HL-60 (cell line): ENCODE results near the gene AIF1.

Experiments used
- DNase-seq, 2 experiments: peaks; one replicate each; pipeline ENCODE4 v3.0.0-alpha.2; 2010 to 2020; ENCODE audit warnings: low read depth in 1 of 2, low spot score in 1 of 2
- H3K27ac ChIP-seq: fragments of 250-450 bp; sonication (Bioruptor Pico); replicated peaks from 2 replicates; pipeline ENCODE4 v1.5.1; 2020; ENCODE audit warnings: mild to moderate bottlenecking, moderate library complexity
- H3K27me3 ChIP-seq: fragments of 250-450 bp; sonication (Bioruptor Pico); 2 replicates; pipeline ENCODE4 v1.5.1; 2021; ENCODE audit warnings: mild to moderate bottlenecking, moderate library complexity; ENCODE audit not compliant: insufficient read depth, poor library complexity, severe bottlenecking
- H3K4me3 ChIP-seq: replicated peaks from 2 replicates; pipeline ENCODE4 v1.5.1; 2011; ENCODE audit warnings: mild to moderate bottlenecking, control low read depth, low read length; ENCODE audit not compliant: insufficient read depth
- GABPA ChIP-seq: IDR thresholded peaks from 2 replicates; pipeline ENCODE4 v1.6.1; 2012; ENCODE audit warnings: low read depth
- POLR2AphosphoS5 ChIP-seq: IDR thresholded peaks from 2 replicates; pipeline ENCODE4 v1.6.1; 2012; ENCODE audit warnings: low read depth
- SPI1 ChIP-seq: IDR thresholded peaks from 2 replicates; pipeline ENCODE4 v1.6.1; 2012; ENCODE audit warnings: low read depth, mild to moderate bottlenecking, borderline replicate concordance
- TF ChIP-seq, protein P1 (sequence below): IDR thresholded peaks from one replicate; pipeline ENCODE4 v1.5.1; 2011; ENCODE audit warnings: low read length, control low read depth, inconsistent platforms; ENCODE audit not compliant: insufficient read depth
- TF ChIP-seq, protein P2 (sequence below): IDR thresholded peaks from 2 replicates; pipeline ENCODE4 v1.6.1; 2012; ENCODE audit warnings: low read depth; ENCODE audit not compliant: insufficient replicate concordance

Gene AIF1

DNA sequence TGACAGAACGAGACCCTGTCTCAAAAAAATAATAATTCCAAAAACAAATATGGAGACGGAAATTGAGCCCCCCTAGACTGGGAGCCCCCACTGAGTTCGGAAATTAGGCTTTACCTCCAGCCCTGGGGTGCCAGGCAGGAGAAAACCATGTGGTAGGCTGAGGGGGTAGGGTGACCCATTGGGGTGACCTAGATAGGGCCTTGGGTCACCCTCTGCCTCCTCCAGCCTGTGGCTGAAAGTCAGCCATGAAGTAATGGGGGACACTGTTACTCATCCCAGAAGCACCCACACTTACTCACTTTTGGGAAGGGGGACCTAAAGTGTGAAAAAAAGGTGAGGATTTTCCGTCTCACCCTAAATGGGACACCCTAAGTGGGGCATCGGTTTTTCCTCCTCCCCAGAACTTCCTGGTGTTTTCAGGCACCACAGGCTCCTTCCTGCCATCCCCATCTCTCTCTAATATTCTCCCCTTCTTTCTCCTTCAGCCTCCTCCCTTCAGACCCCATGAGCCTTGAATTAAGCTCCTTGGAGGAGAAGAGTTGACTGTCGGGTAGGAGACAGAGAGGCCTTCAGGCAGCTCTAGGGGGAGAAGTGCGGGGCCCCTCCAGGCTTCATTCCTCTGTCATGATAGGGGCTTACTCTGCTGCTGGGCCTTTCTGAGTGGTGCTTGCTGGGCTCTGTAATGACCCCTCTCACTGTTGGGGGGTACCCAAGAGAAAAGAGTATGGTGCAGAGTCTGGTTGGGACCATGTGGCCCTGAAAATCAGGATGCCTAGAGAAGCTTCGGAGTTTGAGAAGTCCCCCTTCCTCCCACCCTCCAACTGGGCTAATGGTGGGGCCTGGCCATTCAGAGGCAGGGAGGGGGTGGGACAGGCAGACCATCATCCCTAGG is 35.2 kb upstream of the AIF1 start:
- no peak for DNase-seq
- no peaks in the 10 kb centered on the region for H3K27me3 ChIP-seq
- H3K27ac ChIP-seq, result no peak overlapping the region
- TF ChIP-seq, protein P1, sequence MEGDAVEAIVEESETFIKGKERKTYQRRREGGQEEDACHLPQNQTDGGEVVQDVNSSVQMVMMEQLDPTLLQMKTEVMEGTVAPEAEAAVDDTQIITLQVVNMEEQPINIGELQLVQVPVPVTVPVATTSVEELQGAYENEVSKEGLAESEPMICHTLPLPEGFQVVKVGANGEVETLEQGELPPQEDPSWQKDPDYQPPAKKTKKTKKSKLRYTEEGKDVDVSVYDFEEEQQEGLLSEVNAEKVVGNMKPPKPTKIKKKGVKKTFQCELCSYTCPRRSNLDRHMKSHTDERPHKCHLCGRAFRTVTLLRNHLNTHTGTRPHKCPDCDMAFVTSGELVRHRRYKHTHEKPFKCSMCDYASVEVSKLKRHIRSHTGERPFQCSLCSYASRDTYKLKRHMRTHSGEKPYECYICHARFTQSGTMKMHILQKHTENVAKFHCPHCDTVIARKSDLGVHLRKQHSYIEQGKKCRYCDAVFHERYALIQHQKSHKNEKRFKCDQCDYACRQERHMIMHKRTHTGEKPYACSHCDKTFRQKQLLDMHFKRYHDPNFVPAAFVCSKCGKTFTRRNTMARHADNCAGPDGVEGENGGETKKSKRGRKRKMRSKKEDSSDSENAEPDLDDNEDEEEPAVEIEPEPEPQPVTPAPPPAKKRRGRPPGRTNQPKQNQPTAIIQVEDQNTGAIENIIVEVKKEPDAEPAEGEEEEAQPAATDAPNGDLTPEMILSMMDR, result no peak
- no peak for TF ChIP-seq SPI1
- TF ChIP-seq, protein P2, sequence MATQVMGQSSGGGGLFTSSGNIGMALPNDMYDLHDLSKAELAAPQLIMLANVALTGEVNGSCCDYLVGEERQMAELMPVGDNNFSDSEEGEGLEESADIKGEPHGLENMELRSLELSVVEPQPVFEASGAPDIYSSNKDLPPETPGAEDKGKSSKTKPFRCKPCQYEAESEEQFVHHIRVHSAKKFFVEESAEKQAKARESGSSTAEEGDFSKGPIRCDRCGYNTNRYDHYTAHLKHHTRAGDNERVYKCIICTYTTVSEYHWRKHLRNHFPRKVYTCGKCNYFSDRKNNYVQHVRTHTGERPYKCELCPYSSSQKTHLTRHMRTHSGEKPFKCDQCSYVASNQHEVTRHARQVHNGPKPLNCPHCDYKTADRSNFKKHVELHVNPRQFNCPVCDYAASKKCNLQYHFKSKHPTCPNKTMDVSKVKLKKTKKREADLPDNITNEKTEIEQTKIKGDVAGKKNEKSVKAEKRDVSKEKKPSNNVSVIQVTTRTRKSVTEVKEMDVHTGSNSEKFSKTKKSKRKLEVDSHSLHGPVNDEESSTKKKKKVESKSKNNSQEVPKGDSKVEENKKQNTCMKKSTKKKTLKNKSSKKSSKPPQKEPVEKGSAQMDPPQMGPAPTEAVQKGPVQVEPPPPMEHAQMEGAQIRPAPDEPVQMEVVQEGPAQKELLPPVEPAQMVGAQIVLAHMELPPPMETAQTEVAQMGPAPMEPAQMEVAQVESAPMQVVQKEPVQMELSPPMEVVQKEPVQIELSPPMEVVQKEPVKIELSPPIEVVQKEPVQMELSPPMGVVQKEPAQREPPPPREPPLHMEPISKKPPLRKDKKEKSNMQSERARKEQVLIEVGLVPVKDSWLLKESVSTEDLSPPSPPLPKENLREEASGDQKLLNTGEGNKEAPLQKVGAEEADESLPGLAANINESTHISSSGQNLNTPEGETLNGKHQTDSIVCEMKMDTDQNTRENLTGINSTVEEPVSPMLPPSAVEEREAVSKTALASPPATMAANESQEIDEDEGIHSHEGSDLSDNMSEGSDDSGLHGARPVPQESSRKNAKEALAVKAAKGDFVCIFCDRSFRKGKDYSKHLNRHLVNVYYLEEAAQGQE, result no peak
- no peak for TF ChIP-seq GABPA
- no peak for TF ChIP-seq POLR2AphosphoS5
- peak overlapping the region; percentile 55 for H3K4me3 ChIP-seq

DNA sequence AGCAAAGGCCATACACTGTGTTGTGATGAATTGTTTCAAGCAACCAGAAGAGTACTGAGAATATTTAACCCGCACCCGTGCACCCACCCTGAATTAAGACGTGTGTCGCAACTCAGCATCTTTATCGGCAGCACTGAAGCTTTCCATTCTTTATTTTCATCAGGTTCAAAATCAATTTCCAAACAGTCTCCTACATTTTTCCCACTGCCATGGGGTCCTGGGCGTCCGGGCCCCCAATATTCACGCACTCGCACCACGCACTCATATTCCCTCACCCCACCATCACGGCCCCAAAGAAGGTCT is 34.6 kb upstream of the AIF1 start:
- DNase-seq, result no peak
- Histone ChIP-seq H3K27me3 (no peaks in the 10 kb centered on the region), H3K27ac (peak overlapping the region; percentile 89), H3K4me3 (peak overlapping the region; percentile 55)
- no peak for TF ChIP-seq GABPA
- TF ChIP-seq, protein P2, result no peak
- TF ChIP-seq, protein P1, result no peak
- no peak for TF ChIP-seq SPI1
- no peak for TF ChIP-seq POLR2AphosphoS5

DNA sequence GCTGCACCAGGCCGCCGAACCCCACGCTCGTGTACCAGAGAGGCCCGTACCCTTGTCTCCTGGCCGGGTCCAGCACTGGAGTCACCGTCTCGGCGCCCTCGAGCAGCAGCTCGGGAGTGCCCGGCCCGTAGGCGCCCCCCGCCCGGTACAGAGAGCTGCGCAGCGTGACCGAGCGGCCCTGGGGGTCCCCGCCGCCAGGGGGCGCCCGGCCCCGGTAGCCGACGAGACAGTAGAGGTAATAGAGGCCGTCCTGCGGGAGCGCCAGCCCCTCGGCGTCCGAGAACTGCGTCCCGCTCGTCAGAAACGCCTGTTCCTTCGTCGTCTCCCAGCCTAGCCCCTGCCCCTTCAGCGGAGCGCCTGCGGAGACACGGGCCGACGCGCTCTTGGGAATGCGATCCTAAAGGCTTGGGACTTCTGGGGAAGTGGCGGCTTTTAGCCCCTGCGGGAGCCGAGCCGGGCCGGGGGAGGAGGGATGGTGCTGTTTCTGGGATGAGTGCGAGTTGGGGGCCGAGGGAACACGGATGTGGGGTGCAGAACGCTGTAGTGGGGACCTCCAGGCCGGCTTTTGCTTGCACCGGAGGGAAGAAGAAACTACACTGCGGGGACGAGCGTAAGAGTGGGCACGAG is 34.1 kb upstream of the AIF1 start:
- Histone ChIP-seq H3K4me3 (peak overlapping the region; percentile 55), H3K27me3 (no peaks in the 10 kb centered on the region), H3K27ac (peak overlapping the region; percentile 89)
- TF ChIP-seq, protein P2, result peak; percentile 39
- TF ChIP-seq POLR2AphosphoS5 (peak; percentile 71), SPI1 (no peak)
- TF ChIP-seq, protein P1, result peak; percentile 78
- DNase-seq, result peak; percentile 87
